HEK293 (cell line): ENCODE measurements around the gene DTNA.

Experiments
- GFI1B ChIP-seq: fragments of 450-650 bp; formaldehyde crosslinking; IDR thresholded peaks from 2 replicates; pipeline ENCODE4 v1.5.1; 2016; ENCODE audit warnings: missing biosample characterization, missing genetic modification characterization
- MYNN ChIP-seq: fragments of 450-650 bp; formaldehyde crosslinking; IDR thresholded peaks from 2 replicates; pipeline ENCODE4 v1.5.1; 2016; ENCODE audit warnings: missing biosample characterization, missing genetic modification characterization, borderline replicate concordance
- TCF7L2 ChIP-seq: IDR thresholded peaks from 2 replicates; pipeline ENCODE4 v1.6.1; 2011; ENCODE audit warnings: low read depth, mild to moderate bottlenecking, inconsistent platforms, low read length, moderate library complexity, borderline replicate concordance
- YY1 ChIP-seq: fragments of 450-650 bp; formaldehyde crosslinking; IDR thresholded peaks from 2 replicates; pipeline ENCODE4 v1.5.1; 2018; ENCODE audit warnings: missing biosample characterization, missing genetic modification characterization
- ZNF174 ChIP-seq: fragments of 450-650 bp; formaldehyde crosslinking; IDR thresholded peaks from 2 replicates; pipeline ENCODE4 v1.5.0; 2017; ENCODE audit warnings: missing biosample characterization, mild to moderate bottlenecking, missing genetic modification characterization
- ZNF510 ChIP-seq: fragments of 450-650 bp; formaldehyde crosslinking; IDR thresholded peaks from 2 replicates; pipeline ENCODE4 v1.5.1; 2018; ENCODE audit warnings: mild to moderate bottlenecking, missing genetic modification characterization, missing biosample characterization; ENCODE audit not compliant: insufficient replicate concordance
- ZNF521 ChIP-seq: fragments of 450-650 bp; formaldehyde crosslinking; IDR thresholded peaks from 2 replicates; pipeline ENCODE4 v1.5.1; 2017; ENCODE audit warnings: missing biosample characterization, mild to moderate bottlenecking, missing genetic modification characterization
- ZNF596 ChIP-seq: fragments of 450-650 bp; IDR thresholded peaks from 2 replicates; pipeline ENCODE4 v1.5.0; 2018; ENCODE audit warnings: missing biosample characterization, mild to moderate bottlenecking, missing genetic modification characterization, moderate library complexity
- TF ChIP-seq, protein P1 (sequence below): fragments of 450-650 bp; formaldehyde crosslinking; IDR thresholded peaks from 2 replicates; pipeline ENCODE4 v1.5.1; 2016; ENCODE audit warnings: missing biosample characterization, missing genetic modification characterization
- TF ChIP-seq, protein P2 (sequence below): fragments of 450-650 bp; formaldehyde crosslinking; IDR thresholded peaks from 2 replicates; pipeline ENCODE4 v1.5.1; 2016; ENCODE audit warnings: missing biosample characterization, missing genetic modification characterization

DNA sequence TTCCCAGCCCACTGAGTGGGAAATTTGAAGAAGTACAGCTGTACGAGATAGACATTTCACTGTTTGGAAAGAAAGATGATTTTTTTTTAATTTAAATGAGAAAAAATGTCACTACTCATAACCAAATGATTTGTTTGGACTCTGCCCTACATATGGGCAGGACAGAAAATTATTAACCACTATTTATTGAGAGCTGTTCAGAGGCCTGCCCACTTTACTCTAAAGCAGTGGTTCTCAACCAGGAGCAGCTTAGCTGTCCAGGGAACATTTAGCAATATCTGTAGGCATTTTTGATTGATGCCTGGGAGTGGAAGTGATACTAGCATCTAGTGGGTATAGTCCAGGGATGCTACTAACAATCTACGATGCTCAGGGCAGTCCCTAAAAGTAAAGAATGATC lies 13.4 kb upstream of the DTNA start:
- TF ChIP-seq ZNF174 (tag by site-specific recombination) (no peak), TCF7L2 (no peak; the same call in 1 of the 2 replicates), ZNF521 (no peak), ZNF510 (tag by site-specific recombination) (no peak), YY1 (tag by site-specific recombination) (no peak), GFI1B (tag by site-specific recombination) (no peak), ZNF596 (tag by site-specific recombination) (no peak), MYNN (tag by site-specific recombination) (no peak)
- TF ChIP-seq, protein P1, sequence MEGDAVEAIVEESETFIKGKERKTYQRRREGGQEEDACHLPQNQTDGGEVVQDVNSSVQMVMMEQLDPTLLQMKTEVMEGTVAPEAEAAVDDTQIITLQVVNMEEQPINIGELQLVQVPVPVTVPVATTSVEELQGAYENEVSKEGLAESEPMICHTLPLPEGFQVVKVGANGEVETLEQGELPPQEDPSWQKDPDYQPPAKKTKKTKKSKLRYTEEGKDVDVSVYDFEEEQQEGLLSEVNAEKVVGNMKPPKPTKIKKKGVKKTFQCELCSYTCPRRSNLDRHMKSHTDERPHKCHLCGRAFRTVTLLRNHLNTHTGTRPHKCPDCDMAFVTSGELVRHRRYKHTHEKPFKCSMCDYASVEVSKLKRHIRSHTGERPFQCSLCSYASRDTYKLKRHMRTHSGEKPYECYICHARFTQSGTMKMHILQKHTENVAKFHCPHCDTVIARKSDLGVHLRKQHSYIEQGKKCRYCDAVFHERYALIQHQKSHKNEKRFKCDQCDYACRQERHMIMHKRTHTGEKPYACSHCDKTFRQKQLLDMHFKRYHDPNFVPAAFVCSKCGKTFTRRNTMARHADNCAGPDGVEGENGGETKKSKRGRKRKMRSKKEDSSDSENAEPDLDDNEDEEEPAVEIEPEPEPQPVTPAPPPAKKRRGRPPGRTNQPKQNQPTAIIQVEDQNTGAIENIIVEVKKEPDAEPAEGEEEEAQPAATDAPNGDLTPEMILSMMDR (tag by site-specific recombination), result no peak
- TF ChIP-seq, protein P2, sequence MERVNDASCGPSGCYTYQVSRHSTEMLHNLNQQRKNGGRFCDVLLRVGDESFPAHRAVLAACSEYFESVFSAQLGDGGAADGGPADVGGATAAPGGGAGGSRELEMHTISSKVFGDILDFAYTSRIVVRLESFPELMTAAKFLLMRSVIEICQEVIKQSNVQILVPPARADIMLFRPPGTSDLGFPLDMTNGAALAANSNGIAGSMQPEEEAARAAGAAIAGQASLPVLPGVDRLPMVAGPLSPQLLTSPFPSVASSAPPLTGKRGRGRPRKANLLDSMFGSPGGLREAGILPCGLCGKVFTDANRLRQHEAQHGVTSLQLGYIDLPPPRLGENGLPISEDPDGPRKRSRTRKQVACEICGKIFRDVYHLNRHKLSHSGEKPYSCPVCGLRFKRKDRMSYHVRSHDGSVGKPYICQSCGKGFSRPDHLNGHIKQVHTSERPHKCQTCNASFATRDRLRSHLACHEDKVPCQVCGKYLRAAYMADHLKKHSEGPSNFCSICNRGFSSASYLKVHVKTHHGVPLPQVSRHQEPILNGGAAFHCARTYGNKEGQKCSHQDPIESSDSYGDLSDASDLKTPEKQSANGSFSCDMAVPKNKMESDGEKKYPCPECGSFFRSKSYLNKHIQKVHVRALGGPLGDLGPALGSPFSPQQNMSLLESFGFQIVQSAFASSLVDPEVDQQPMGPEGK (tag by site-specific recombination), result no peak
